ENCODE results near the gene SOCS6. TPM values are rescaled to one million over a fixed set of nuclear protein-coding genes. Genes with fewer than 3 reads are reported as not detected.

Gene SOCS6
- total RNA-seq, 3 donors from 2014 or later (not counting 1 experiment from before 2014, with no cell fraction given): 2.5 to 8.1 (median 4.7) TPM

DNA sequence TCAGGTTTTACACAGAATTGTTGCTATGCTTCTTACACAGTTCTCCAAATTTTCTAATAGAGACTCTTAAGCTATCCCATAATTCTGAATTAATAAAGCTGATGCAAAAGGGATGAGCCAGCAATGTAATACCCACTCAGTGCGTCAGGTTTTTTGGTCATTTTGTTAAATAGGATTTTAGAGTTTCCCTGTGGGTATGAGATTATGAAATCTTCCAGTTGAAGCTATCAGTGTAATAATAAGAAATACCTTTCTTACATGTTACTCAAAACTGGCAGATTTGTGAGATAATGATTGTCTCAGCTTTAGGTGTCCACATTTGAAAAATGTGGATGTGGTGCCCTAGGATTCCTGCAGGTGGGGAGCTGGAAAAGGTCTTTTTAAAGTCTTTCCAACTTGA is 44.5 kb downstream of the SOCS6 start:
- DNase-seq: no peak
- H3K9me3 Mint-ChIP-seq: no peaks in the 10 kb centered on the region
- Histone ChIP-seq H3K4me1 (ENCODE audit: control insufficient read depth, insufficient read depth, low read length) (no peaks in the 10 kb centered on the region), H3K36me3 (ENCODE audit: control insufficient read depth, insufficient read depth, low read length) (no peaks in the 10 kb centered on the region), H3K9me3 (ENCODE audit: control insufficient read depth, insufficient read depth, low read length) (peaks cover 3% of the 10 kb centered on the region), H3K27me3 (ENCODE audit: control insufficient read depth, insufficient read depth, low read length) (no peaks in the 10 kb centered on the region), H3K27ac (ENCODE audit: low read length) (no peak overlapping the region), H3K4me3 (ENCODE audit: low read length) (no peak overlapping the region)
- no peaks in the 10 kb centered on the region for H3K36me3 Mint-ChIP-seq
- peaks cover 10 to 11% of the 10 kb centered on the region in 2 donors for H3K4me1 Mint-ChIP-seq
- no peak overlapping the region for H3K27ac Mint-ChIP-seq
- TF ChIP-seq, protein P1, sequence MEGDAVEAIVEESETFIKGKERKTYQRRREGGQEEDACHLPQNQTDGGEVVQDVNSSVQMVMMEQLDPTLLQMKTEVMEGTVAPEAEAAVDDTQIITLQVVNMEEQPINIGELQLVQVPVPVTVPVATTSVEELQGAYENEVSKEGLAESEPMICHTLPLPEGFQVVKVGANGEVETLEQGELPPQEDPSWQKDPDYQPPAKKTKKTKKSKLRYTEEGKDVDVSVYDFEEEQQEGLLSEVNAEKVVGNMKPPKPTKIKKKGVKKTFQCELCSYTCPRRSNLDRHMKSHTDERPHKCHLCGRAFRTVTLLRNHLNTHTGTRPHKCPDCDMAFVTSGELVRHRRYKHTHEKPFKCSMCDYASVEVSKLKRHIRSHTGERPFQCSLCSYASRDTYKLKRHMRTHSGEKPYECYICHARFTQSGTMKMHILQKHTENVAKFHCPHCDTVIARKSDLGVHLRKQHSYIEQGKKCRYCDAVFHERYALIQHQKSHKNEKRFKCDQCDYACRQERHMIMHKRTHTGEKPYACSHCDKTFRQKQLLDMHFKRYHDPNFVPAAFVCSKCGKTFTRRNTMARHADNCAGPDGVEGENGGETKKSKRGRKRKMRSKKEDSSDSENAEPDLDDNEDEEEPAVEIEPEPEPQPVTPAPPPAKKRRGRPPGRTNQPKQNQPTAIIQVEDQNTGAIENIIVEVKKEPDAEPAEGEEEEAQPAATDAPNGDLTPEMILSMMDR (IDR thresholded peaks at IDR 0.05): no peak
- H3K4me3 Mint-ChIP-seq: no peak overlapping the region
- no peak for ATAC-seq
- 100% methylated on average over 1 of the region's 1 CpG for WGBS (ENCODE audit: insufficient coverage)
- no peaks in the 10 kb centered on the region for H3K27me3 Mint-ChIP-seq (ENCODE audit: low read depth in 2 of 2)
- intact Hi-C loops (cut with micrococcal nuclease): no loop called here

DNA sequence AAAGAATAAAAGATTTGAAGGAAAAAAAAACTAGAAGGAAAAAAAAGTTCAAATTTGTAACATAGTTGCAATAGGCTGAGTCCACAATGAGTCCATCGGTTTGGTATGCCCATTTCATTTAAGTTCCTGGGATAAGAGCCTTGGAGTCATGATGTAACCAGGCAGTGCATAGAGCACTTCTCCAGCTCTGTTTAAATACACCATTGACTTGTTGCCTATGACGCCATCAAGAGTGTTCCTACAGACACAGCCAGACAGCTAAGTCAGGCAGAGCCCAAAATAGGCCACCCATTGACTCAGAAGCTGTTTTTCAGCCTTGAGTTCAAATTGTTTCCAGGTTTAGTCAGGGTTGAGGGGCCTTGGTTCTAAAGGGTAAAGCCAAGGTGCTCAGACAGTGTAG is 44.9 kb downstream of the SOCS6 start:
- intact Hi-C loops (cut with micrococcal nuclease): no loop called here
- H3K27me3 Mint-ChIP-seq (ENCODE audit: low read depth in 2 of 2): no peaks in the 10 kb centered on the region
- no peaks in the 10 kb centered on the region for H3K9me3 Mint-ChIP-seq
- no peaks in the 10 kb centered on the region for H3K36me3 Mint-ChIP-seq
- peaks cover 6 to 7% of the 10 kb centered on the region in 2 donors for H3K4me1 Mint-ChIP-seq
- Histone ChIP-seq H3K4me3 (ENCODE audit: low read length) (no peak overlapping the region), H3K27me3 (ENCODE audit: control insufficient read depth, insufficient read depth, low read length) (no peaks in the 10 kb centered on the region), H3K4me1 (ENCODE audit: control insufficient read depth, insufficient read depth, low read length) (no peaks in the 10 kb centered on the region), H3K36me3 (ENCODE audit: control insufficient read depth, insufficient read depth, low read length) (no peaks in the 10 kb centered on the region), H3K9me3 (ENCODE audit: control insufficient read depth, insufficient read depth, low read length) (peaks cover 3% of the 10 kb centered on the region), H3K27ac (ENCODE audit: low read length) (no peak overlapping the region)
- TF ChIP-seq, protein P1 (IDR thresholded peaks at IDR 0.05): no peak
- DNase-seq (no peak), ATAC-seq (no peak)
- 76% methylated on average over 2 of the region's 2 CpGs for WGBS (ENCODE audit: insufficient coverage)
- H3K4me3 Mint-ChIP-seq: no peak overlapping the region
- H3K27ac Mint-ChIP-seq: no peak overlapping the region

DNA sequence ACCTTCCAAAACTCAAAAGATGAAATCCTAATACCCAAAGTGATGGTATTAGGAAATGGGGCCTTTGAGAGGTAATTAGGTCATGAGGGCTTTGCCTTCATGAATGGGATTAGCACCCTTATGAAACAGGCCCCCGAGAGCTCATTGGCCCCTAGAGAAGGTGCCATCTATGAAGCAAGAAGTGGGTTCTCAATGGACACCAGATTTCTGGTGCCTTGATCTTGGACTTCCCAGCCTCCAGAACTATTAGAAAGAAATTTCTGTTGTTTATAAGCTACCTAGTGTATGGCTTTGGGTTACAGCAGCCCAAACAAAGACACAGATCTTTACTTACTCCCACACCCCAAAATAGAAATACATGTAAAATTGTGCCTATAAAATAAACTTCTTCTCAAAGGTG is 45.4 kb downstream of the SOCS6 start:
- no peak for DNase-seq
- Histone ChIP-seq H3K9me3 (ENCODE audit: control insufficient read depth, insufficient read depth, low read length) (peaks cover 3% of the 10 kb centered on the region), H3K36me3 (ENCODE audit: control insufficient read depth, insufficient read depth, low read length) (no peaks in the 10 kb centered on the region), H3K4me3 (ENCODE audit: low read length) (no peak overlapping the region), H3K27ac (ENCODE audit: low read length) (no peak overlapping the region), H3K4me1 (ENCODE audit: control insufficient read depth, insufficient read depth, low read length) (no peaks in the 10 kb centered on the region), H3K27me3 (ENCODE audit: control insufficient read depth, insufficient read depth, low read length) (no peaks in the 10 kb centered on the region)
- TF ChIP-seq, protein P1 (IDR thresholded peaks at IDR 0.05): no peak
- no peaks in the 10 kb centered on the region for H3K27me3 Mint-ChIP-seq (ENCODE audit: low read depth in 2 of 2)
- no peak overlapping the region for H3K27ac Mint-ChIP-seq
- WGBS (ENCODE audit: insufficient coverage): 100% methylated on average over 1 of the region's 1 CpG
- intact Hi-C loops (cut with micrococcal nuclease): no loop called here
- H3K4me1 Mint-ChIP-seq: peaks cover under 1 to 1% of the 10 kb centered on the region in 2 donors
- no peak overlapping the region for H3K4me3 Mint-ChIP-seq
- H3K9me3 Mint-ChIP-seq: no peaks in the 10 kb centered on the region
- no peaks in the 10 kb centered on the region for H3K36me3 Mint-ChIP-seq
- no peak for ATAC-seq

DNA sequence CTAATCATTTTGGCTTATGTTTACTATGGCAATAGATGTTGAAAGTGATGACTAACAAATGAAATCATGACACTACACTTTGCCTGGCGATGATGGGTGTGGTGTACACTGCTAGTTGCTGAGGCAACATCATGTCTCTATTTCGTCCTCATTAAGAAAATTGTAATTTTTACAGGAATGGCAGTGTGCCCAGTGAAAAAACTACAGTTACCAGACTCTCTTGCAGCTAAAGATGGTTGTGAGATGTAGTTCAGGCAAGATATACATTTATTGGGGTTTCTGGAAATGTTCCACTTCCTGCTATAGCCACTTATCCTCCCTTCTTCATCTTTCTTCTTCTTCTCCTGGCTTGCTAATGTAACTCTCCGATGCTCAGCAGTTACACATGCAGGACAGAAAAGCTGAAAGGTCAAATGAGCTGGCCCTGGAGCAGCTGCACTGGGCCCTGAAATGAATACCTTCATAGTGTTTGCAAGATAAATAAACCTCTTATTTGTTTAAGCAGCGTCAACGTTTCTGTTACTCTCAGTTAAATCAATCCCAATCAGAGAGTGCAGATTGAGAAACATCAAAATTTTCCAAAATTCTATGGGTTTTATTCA is 46.0 kb downstream of the SOCS6 start:
- no peak for ATAC-seq

More for the DNA sequence above, 46.0 kb downstream of the SOCS6 start:
- Mint-ChIP-seq H3K27ac (no peak overlapping the region), H3K4me3 (no peak overlapping the region), H3K27me3 (ENCODE audit: low read depth in 2 of 2) (no peaks in the 10 kb centered on the region), H3K4me1 (no peaks in the 10 kb centered on the region), H3K36me3 (no peaks in the 10 kb centered on the region), H3K9me3 (no peaks in the 10 kb centered on the region)
- no peak overlapping the region for H3K4me3 ChIP-seq (ENCODE audit: low read length)
- 90% methylated on average over 5 of the region's 5 CpGs for WGBS (ENCODE audit: insufficient coverage)
- no peaks in the 10 kb centered on the region for H3K4me1 ChIP-seq (ENCODE audit: control insufficient read depth, insufficient read depth, low read length)
- H3K36me3 ChIP-seq (ENCODE audit: control insufficient read depth, insufficient read depth, low read length): no peaks in the 10 kb centered on the region
- H3K27ac ChIP-seq (ENCODE audit: low read length): no peak overlapping the region
- intact Hi-C loops (cut with micrococcal nuclease): no loop called here
- TF ChIP-seq, protein P1 (IDR thresholded peaks at IDR 0.05): no peak
- peaks cover 3% of the 10 kb centered on the region for H3K9me3 ChIP-seq (ENCODE audit: control insufficient read depth, insufficient read depth, low read length)
- H3K27me3 ChIP-seq (ENCODE audit: control insufficient read depth, insufficient read depth, low read length): no peaks in the 10 kb centered on the region
- DNase-seq: no peak

All from natural killer cell (primary cell).